SHP77 treated with DMSO at 0.1 percent for 48 hours (cell line): ENCODE results near the gene AP3S2.

Source experiments
- DNase-seq: peaks from one replicate; lab custom pipeline; 2025; lab: John Stamatoyannopoulos, UW

The AP3S2 gene

DNA sequence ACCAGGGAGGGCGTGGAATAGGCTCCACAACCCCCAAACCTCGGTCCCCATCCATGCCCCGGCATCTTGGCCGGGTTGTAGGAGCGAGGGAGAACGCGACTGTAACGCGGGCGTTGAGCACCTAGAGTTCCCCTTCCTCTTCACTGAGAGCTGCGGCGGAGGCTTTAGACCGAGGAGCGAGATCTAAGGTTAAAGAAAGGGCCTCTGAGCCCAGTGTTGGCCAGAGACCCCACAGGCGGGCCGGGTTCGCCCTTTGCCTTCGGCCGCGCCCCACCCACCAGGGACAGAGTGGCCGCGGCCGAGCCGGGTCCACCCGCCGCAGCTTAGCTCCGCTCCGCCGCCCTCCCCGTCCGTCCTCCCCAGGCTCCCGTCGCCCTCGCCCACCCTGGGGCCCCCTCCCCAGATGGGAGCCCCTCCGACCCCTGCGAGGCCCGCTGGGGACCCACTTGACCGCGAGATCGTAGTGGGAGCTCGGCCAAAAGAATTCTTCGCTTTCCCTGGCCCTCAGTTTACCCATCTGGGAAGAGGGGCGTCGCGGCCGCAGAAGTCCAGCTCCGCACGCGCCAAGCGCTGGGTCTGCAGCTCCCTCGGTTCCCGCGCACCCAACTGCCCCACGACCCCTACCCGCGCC, 79.6 kb downstream of the AP3S2 start:
- DNase-seq: no peak

DNA sequence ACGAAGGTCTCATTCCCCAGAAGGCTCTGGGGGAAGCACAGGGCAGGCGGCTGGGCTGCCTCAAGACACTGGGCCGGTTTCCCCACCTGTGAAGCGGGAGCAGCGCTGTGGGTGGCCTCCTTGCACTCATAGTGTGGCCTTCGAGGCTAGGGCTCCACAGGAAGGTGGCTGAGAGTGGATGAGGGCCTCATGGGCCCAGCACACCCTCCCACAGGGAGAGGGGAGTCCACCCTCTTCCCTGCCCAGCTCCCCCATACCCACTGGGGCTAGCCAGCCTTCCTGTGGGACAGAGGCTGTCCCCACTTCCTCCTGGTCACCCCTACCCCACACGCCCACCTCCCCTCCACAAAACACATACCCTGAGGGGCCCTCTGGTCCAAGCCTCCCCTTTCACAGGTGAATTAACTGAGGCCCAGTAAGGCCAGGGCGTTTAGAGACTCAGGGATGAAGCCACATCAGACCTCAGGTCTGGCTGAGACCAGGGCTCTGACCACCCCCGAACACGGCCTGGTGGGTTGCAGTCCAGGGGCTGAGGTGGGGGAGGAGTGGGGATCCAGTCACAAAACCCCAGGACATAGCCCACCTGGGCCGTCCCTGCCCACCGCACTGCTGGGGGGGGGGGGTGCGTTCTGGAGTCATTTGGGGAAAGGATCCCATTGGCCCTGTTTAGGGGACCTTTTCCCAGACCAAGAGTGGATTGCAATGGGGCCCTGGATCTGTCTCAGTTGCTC, 80.2 kb downstream of the AP3S2 start:
- DNase-seq: no peak

DNA sequence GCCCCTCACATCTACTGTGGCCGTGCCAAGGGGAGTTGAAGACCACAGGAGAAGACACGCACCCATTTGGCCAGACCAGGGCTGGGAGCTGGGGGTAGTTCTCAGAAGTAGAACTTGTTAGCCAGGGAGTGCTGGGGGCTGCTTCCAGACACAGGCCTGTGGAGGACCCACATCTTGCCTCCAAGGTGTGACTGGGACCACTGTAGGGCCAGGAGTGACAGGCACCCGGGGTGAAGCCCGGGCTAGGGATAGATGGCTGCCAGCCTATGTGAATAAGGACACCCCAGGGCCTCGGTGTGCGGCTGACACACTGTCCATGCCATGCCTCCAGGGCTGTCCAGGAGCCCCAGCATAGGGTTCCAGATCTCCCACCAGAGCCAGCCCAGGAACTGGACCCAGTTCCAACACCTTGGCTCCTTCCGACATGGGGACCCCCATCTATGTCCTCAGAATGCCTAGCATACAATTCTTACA, 80.9 kb downstream of the AP3S2 start:
- no peak for DNase-seq

DNA sequence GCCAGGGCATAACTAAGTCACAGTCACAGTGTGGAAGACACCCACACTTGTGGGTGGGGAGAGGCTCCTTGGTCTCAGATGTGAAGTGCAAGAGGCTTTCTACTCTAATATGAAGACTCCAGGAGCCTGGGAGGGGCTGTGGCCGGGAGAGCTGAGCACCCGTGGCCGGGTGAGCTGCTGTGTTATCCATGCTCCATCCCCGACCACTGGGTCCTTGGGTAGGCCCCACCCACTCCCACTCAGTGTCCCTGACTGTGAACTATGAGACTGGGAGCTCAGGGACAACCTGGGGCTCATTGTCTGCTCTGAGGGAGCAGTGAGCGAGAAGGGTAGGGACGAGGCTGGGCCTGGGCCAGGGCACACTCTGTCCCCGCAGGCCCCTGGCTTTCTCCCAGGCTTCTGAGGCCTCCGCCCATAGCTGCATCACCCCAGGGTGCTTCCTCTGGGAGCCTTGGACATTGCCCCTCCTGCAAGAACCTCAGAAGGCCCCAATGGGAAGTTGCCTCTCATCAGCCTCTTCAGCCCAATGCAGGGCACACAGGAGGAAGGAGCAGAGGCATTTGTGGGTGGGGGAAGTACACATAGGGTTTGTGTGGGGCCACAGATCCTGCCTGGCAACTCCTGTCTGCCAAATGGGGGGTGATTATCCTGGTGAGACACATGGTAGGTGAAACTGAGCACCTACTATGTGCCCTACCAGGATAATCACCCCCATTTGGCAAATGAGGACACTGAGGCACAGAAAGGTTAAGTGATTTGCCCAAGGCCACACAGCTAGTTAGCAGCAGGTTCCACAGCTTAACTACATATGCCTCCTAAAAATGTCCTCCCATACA, 81.6 kb downstream of the AP3S2 start:
- no peak for DNase-seq

DNA sequence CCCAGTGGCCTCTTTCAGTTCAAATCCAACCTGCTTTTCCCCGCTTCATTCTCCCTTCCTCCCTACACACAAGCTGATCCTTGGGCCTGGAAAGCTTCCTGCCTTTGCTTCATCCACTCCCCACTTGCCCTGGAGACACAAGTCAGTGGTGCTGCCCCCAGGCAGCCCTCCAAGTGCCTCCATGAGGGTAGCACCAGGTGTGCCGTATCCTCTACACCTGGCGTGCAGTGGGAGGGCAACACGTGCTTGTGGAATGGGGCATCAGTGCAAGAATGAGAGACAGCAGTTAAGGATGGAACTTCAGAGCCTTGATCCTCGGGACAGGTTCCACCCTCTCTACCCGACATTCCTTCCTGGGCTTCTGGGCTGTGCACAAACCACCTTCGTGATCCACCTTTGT, 83.0 kb downstream of the AP3S2 start:
- no peak for DNase-seq

DNA sequence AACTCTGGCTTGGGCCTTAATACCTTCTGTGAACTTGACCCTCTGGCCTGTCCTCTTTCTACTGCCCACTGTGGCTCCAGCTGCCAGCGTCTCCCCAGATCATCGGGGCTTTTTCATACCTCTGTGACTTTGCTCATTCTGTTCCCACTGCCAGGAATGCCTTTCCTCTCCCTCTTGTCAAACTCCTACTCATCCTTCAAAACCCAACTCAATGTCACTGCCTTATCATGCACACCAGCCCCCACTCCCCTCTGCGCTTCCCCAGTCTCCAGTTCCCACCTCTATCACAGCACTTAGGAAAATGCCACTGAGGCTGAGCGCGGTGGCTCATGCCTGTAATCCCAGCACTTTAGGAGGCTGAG, 84.0 kb downstream of the AP3S2 start:
- DNase-seq: no peak

DNA sequence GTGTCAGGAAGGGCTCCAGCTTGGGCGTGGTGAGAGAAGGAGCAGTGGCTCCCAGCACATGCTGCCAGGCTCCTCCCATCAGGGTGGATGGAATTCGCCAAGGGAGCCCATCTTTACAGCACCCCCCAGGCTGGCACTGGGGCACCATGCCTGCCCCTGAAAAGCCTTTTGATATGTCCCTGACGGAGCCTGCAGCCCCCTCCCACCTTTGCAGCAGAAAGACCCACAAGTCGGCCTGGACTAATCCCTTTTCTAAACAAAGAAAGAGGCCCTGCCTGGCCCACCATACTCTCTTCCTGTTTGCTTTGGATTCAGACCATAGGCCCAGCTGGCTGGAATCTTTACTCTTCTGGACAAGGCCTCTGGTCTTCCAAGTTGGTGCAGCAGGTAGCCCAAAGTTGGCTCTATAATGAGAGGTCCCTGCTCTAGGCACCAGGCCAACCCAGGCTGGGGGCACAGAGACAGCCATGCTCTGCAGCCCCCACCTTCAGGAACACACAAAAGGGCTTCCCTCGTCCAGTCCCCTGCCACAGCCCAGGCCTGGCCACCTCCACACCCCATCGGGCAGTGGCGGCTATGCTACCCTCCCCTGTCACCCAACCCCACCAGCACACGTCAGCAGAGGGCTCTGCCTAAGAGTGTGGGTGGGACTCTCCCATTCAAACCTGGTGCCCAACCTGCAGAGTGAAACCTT, 84.6 kb downstream of the AP3S2 start:
- DNase-seq: no peak

DNA sequence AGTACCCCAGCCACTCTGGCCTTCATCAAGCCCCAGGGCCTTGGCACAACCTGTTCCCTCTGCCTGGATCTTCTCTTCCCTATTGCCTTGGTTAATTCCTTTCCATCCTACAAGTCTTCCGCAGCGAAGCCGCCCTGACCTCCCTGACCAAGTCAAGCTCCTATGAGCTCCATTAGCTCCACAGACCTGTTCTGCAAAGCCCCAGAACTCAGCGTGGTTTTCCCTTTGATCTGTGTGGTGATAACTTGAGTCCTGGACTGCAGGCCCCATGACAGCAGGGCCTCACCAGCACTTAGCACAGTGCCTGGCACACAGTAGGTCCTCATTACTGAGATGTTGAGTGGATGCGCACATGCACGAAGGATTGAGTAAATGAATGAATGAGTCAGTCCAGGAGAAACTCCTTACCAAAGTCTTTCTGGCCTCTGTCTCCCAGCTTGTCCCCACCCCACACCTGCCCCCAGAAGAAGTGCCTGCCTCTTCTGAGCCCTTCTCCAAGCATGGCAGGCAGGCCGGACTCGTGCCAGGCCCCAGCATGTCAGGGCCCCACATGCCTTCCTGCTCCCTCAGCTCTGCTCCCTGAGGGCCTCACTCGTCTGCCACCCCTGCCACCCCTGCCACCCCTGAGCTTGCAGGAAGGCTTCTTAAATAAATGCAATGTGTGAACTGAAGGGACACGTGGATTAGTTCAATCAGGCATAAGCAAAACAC, 85.5 kb downstream of the AP3S2 start:
- DNase-seq: no peak

DNA sequence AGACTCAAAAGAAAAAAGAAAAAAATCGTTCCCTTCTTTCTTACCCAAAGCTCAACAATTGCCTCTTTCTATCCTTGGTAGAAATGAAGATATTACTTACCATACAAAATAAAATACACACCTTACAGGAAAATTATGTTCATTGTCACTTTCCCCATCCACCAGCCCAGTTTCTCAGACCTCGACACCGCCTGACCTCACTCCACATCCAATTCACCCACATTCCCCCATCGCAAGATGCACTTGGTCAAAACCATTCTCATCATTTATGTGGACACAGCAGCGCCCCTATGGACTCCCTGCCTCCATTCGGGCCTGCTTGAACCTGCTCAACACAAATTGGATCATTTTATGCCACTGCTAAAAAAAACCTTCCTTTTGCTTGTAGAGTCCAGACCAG, 86.1 kb downstream of the AP3S2 start:
- DNase-seq: no peak

DNA sequence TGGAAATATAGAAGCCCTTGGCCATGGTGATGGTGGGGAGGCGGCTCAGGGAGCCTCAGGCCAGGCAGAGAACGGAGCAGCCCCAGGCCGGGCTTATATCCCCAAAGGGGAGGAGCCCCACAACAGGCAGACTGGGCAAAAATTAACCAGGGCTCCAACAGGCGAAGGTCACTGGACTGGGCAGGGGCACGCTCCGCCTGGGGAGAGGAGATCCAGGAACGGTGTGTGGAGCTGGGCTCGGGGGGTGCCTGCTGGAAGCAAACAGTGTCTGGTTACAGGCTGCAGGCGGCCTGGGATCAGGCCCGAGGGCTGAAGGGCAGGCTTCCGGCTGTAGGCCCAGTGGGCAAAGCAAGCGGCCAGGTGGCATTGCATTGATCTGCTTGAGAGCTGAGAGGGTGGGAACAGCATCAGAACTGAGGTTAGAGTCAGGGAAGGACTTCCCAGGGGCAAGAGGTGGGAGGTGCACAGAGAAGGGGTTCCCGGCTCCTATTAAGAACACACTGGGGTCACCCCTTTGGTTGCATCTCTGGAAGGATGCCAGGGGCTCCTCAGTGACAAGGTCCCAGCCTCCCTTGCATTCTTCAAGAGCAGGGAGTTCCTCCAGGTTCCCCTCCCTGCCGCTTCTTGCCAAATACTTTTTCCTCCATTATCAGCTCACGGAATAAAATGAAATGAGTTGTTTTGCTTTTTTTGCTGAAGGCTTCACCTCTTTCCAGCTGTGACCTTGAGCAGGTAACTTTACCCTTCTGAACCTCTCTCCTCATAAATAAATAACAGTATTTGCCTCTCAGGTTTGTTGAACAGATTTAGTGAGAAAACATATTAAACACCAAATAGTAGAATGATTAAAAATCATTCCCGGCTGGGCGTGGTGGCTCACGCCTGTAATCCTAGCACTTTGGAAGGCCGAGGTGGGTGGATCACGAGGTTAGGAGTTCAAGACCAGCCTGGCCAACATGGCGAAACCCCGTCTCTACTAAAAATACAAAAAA, 86.9 kb downstream of the AP3S2 start:
- peak; percentile 4 for DNase-seq

DNA sequence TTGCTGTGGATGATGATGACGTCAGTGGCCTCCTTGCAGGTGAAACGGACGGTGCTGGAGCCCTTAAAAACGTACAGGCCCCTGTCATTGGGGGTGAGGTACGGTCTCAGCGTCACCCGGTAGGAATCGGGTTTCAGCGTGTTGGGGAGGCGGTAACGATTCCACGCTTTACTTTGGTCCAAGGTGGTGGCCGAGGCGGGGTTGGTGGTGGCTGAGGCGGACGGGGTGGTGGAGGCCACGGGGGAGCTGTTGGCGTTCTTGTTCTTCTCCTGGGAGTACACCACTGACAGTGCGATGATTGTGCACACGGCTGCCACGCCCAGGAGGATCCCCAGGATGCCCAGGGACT, 87.6 kb downstream of the AP3S2 start:
- DNase-seq: no peak

DNA sequence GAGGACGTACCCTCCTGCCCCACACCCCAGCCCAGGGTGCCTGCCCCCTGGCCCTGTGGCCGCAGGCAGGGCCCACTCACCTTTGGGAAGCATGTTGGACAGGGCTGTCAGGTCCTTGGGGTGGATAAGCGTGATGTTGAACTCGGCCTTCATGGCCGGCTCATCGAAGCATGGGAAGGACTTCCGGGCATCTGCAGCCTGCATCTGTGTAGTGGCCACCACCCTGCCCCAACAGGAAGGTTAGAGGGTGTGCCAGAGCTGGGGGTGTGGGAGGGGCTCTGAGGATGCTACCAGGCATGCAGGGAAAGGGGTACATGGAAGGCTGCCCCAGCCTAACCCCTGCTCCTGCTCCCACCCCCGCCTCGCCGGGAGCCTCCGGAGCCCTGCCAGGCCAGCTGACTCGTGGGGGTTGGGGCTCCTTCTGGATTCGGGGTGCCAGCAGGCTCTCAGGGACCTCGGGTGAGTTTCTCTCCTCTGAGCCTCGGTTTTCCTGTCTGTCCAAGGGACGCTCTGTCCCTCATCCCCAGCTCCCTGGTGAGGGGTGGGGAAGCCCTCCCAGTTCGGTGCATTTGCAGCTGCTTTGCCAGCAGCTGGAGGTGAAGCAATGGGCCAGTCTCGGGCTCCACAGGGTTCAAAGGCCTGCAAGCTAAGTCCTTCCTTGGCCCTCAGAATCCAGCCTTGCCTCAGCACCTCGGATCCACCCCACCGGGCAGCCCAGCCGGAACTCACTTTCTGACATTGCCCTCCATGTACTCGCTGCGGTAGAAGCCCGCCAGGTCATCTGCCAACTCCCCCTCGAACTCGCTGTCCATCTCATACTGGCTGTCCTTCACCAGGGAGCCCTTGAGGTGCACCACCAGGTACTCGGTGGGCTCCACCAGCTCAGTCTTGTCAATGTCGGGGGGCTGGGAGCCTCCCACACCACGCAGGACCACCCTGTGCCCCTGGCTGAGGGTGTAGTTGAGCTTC, 88.3 kb downstream of the AP3S2 start:
- DNase-seq: no peak

DNA sequence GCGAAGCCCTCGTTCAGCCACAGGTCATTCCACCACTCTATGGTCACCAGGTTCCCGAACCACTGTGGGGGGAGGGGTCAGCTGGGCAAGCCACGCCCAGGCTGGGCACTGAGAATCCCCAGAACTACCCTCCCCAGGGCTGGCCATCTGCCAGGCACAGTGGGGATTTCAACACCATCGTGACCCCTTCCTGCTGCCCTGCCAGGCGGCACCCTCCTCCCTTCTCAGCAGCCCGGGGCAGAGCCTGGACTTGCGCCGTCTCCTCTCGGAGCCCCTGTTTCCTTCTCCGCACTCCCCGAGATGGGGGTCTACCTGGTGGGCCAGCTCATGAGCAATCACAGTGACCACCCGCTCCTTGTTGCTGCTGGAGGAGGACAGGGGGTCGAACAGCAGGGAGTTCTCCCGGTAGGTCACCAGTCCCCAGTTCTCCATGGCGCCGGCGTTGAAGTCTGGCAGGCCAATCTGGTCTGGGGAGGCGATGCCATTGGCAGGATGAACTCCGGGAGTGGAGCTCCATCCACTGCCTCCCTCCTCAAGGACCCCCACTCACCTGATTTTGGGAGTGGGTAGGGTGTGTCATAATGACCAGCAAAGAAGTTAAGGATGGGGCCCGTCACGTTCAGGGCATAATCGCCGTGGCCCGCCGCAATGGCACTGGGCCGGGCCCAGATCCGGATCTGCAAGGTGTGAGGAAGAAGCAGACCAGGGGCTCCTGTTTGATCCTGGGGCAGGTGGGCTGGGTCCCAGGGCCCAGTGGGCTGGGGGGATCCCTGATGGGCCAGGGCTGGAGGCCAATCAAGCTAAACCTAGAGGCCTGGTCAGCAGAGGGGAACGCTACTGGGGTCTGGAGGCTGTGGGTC, 89.6 kb downstream of the AP3S2 start:
- DNase-seq: no peak

DNA sequence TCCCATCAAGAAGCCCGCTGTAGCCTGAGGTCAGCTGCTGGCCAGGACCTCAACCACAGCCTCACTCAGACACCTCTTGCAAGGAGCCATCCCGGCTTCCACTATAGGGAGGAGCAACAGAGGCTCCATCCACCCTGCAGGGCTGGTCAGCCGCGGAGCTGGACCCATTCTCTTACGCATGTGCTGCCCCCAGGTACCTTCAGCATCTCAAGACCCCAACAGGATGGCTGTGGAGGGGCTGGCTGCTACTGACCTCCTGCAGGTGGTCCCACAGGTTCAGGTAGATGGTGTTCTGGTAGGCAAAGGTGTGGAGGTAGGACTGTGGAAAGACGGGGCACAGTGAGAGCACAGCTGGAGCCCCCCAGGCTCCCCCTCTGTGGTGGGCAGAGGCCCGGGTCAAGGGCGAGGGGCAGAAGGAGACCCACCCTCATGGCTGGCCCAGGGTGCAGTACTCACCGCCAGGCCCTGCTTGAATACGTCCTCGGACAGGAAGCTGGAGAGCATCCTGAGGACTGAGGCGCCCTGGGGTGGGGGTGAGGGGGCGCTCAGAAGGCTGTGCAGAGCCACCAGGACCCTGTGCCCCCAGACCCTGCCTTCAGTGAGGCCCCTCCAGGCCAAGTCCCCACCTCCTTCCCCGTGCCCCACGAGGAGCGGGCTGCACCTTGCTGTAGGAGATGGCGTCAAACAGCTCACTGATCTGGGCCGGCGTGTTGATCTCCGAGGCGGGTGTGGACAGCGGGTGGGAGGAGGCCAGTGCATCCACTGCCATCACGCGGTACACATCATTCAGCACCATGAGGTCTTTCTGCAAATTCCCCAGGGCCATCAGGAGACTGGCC, 90.6 kb downstream of the AP3S2 start:
- DNase-seq: no peak

DNA sequence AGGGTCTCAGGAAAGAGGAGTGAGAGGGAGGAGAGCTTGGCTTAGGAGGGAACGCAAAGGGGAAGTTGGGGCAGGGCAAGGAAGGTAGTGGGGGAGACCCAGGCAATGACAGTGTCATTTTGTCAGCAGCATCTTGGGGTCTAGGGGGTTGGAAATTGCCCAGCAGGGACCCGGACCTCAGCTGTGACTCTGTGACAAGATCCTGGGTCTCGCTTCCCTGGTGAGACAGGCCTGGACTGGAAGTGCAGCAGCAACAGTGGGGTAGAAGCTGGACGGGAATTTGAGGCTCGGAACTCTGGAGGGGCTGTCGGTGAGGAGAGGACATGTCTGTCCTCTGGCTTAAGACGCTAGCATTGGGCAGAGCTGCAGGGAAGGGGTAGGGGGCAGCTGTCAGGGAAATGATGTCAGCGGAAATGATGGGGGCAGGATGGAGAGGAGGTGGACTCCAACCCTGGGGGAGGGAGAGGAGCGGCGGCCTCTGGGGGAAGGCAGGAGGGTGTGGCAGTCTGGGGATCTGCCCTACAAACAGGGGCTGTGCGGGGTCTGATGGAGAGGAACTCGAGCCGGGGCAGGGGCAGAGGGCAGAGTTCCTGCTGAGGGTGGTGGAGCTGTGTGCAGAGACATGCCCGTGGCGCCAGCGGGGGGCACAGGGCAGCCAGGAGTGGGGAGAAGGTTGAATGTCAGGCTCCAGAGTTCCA, 91.4 kb downstream of the AP3S2 start:
- DNase-seq: peak; percentile 7

DNA sequence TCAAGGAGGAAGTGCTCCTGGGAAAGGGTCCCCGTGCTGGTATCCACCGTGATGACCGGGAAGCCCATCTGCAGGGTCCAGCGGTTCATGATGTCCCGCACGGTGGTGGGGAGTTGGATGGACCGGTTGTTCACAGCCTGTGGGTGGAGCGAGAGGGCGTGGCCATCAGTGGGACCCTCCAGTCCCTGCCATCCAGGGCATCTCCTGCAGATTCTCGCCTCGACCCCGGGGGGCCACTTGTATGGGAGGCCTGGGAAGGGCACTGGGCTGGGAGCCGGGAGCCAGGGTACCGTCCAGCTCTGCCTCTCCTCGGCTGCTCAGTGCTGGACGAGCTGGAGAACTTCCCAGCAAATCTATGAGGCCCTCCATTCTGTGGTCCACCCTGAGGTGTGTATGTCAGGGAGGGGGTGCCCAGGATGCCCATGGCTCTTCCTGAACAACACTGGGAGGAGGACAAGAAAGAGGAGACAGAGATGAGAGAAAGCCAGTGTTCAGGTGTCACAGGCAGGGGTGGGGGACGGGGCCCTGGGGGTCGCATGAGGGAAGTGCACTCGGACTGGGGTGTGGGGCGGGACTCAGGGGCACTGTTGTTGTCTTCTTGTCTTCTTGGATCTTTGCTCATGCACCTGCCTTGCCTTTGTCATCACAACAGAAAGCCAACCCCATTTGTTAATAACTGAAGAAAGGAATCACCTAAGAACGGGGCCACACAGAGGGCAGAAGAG, 92.2 kb downstream of the AP3S2 start:
- no peak for DNase-seq
